ENCODE measurements around the gene STAC2. TPM values are rescaled to one million over a fixed set of nuclear protein-coding genes. Genes with fewer than 3 reads are reported as not detected.

STAC2 gene
- total RNA-seq, 1 donor from 2014 or later: 0.98 TPM

GRCh38 chr17:39219647-39220154, 6.0 kb downstream of the STAC2 start:
- no peaks in the 10 kb centered on the region for H3K36me3 ChIP-seq
- no peak for DNase-seq (ENCODE audit: extremely low spot score in 2 of 2)
- intact Hi-C loops (cut with DNase I): no loop called here
- no peaks in the 10 kb centered on the region for H3K27me3 ChIP-seq
- no peak for TF ChIP-seq POLR2A (IDR thresholded peaks at IDR 0.05)
- TF ChIP-seq CTCF (IDR thresholded peaks at IDR 0.05): no peak
- no peak for TF ChIP-seq POLR2AphosphoS5 (IDR thresholded peaks at IDR 0.05; ENCODE audit: insufficient read depth in 1 of 2, low read depth in 1 of 2)
- no peak overlapping the region for H3K27ac ChIP-seq
- H3K4me3 ChIP-seq: no peak overlapping the region
- peaks cover 3% of the 10 kb centered on the region for H3K4me1 ChIP-seq
- H3K9me3 ChIP-seq: no peaks in the 10 kb centered on the region

DNA sequence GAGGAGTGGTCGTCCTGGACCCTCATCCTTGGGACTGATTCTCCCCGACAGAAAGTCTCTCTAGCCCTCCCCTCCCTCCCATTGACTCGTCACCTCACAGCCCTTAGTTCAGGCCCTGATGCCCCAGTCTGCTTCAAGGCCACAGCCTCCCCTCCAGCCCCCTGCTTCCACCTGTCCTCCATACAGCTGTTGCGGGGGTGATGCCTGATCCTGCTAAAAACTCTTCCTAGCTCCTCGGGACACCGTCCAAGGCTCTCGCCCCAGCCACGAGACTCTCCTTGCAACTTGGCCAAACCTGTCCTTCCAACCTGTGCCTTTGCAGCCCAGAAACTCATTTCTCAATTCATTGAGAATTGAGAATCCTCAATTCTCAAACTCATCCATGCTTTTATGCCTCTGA, 6.8 kb downstream of the STAC2 start:
- DNase-seq (ENCODE audit: extremely low spot score in 2 of 2): no peak
- Histone ChIP-seq H3K27me3 (no peaks in the 10 kb centered on the region), H3K4me3 (no peak overlapping the region), H3K36me3 (no peaks in the 10 kb centered on the region), H3K4me1 (no peaks in the 10 kb centered on the region), H3K27ac (no peak overlapping the region), H3K9me3 (no peaks in the 10 kb centered on the region)
- TF ChIP-seq CTCF (IDR thresholded peaks at IDR 0.05) (no peak), POLR2AphosphoS5 (IDR thresholded peaks at IDR 0.05; ENCODE audit: insufficient read depth in 1 of 2, low read depth in 1 of 2) (no peak), POLR2A (IDR thresholded peaks at IDR 0.05) (no peak)
- intact Hi-C loops (cut with DNase I): no loop called here

- H3K27me3 ChIP-seq: no peaks in the 10 kb centered on the region
- intact Hi-C loops (cut with DNase I): no loop called here
- no peak overlapping the region for H3K27ac ChIP-seq
- H3K36me3 ChIP-seq: no peaks in the 10 kb centered on the region
- TF ChIP-seq CTCF (IDR thresholded peaks at IDR 0.05) (no peak), POLR2A (IDR thresholded peaks at IDR 0.05) (no peak), POLR2AphosphoS5 (IDR thresholded peaks at IDR 0.05; ENCODE audit: insufficient read depth in 1 of 2, low read depth in 1 of 2) (no peak)
- H3K9me3 ChIP-seq: no peaks in the 10 kb centered on the region
- DNase-seq (ENCODE audit: extremely low spot score in 2 of 2): no peak
- no peak overlapping the region for H3K4me3 ChIP-seq
- H3K4me1 ChIP-seq: peaks cover 4% of the 10 kb centered on the region
Measured at GRCh38 chr17:39217734-39218369, 7.9 kb downstream of the STAC2 start.

GRCh38 chr17:39213852-39214251, 11.9 kb downstream of the STAC2 start:
- no peak for DNase-seq (ENCODE audit: extremely low spot score in 2 of 2)
- TF ChIP-seq CTCF (IDR thresholded peaks at IDR 0.05) (no peak), POLR2A (IDR thresholded peaks at IDR 0.05) (no peak), POLR2AphosphoS5 (IDR thresholded peaks at IDR 0.05; ENCODE audit: insufficient read depth in 1 of 2, low read depth in 1 of 2) (no peak)
- H3K27ac ChIP-seq: no peak overlapping the region
- intact Hi-C loops (cut with DNase I): no loop called here
- H3K4me3 ChIP-seq: no peak overlapping the region
- no peaks in the 10 kb centered on the region for H3K36me3 ChIP-seq
- no peaks in the 10 kb centered on the region for H3K27me3 ChIP-seq
- H3K4me1 ChIP-seq: peaks cover 29% of the 10 kb centered on the region
- no peaks in the 10 kb centered on the region for H3K9me3 ChIP-seq

DNA sequence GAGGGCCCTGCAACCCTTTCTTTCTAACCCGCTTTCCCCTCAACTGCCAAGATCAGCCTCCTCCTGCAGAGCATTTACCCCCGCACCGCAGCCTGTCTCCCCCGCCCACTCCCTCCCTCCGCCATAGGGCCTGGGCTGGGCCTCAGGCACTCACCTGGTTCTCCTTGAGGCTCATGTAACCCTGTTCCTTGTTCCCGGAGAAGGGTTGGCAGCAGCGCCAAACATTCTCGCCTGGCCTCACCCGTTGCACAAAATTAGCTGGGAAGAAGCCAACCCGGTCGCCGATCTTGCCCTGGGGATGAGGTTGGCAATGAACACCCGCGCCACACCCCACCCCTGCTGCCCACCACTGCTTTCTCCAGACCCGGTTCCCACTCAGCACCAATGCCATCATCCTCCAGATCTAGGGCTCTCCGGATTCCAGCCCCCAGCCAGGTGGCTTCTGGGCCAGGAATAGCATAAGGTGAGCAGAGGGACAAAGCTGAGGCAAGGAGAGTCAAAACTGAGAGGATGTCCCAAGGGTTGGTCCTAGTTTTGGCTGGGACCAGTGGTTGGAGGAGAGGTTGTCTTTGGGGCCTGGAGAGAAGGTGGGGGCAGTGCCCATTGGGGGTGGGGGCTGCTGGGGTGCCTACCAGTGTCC, 12.8 kb downstream of the STAC2 start:
- H3K27me3 ChIP-seq: no peaks in the 10 kb centered on the region
- TF ChIP-seq POLR2A (IDR thresholded peaks at IDR 0.05) (no peak), CTCF (IDR thresholded peaks at IDR 0.05) (no peak), POLR2AphosphoS5 (IDR thresholded peaks at IDR 0.05; ENCODE audit: insufficient read depth in 1 of 2, low read depth in 1 of 2) (no peak)
- no peak overlapping the region for H3K27ac ChIP-seq

More for the DNA sequence above, 12.8 kb downstream of the STAC2 start:
- Histone ChIP-seq H3K36me3 (no peaks in the 10 kb centered on the region), H3K9me3 (no peaks in the 10 kb centered on the region), H3K4me3 (no peak overlapping the region), H3K4me1 (peaks cover 31% of the 10 kb centered on the region)
- no peak for DNase-seq (ENCODE audit: extremely low spot score in 2 of 2)
- intact Hi-C loops (cut with DNase I): no loop called here

All from vagina (tissue), 2 donors.